ENCODE data around the gene NDUFB4.
A peak's percentile ranks its signal among the peaks of the same experiment; 100 is the strongest.
"Not testable (repeated sequence)": the region's sequence is repeated elsewhere in the genome, so short reads cannot be mapped to it uniquely, and the experiment has no call there.

The NDUFB4 gene

DNA sequence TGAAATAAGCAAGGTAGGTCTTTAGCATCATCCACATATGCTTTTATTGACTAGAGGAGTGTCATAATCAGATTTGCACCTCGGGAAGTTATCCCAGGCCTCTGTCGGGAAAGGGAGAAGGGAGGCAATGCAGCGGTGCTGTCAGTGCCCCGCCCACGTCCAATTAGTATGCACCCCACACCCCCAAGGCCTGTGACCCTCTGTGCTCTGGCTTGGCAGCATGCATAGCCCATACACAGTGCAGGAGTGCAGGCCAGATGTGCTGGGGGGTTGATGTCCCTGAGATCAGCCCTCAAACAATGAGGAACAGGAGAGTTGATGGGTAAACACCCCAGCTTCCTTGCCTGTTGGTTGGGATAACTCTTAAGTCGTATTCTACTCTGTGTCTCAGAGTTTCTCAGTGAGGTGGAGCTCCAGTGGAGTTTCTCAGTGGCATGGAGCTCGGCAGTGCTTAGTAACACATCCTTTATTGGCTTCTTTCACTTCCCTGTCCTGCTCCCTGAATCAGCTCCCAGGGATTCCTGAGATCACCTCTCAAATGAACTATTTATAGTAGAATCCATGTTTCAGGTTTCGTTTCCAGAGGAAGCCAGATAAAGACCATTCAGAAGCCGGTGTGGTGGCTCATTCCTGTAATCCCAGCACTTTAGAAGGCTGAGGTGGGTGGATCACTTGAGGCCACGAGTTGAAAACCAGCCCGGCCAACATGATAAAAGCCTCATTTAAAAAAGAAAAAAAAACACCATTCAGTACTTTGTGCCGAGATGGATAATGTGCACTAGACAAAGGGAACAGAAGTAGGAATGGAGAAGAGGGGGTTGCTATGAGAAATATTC, 26.7 kb upstream of the NDUFB4 start:
- no peak for DNase-seq (ENCODE audit: low read depth)

DNA sequence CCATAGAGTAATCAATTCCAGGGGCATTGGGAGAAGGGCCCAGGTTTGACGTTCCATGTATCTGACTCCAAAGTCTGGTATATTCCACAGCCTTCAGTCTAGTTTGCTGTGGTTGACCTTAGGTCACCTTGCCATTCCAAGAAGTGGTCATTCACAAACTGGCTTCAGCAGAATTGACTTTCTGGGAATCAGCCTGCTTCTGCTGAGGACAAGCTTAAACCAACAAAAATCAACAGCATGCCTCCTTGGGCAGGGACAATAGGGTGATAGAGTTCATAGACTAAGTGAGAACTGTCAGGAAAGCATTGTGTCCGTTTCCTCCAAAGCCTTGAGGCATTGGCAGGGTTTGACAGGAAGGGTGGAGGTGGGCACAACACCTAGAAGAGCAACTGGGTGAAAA, 24.1 kb upstream of the NDUFB4 start:
- no peak for DNase-seq (ENCODE audit: low read depth)

DNA sequence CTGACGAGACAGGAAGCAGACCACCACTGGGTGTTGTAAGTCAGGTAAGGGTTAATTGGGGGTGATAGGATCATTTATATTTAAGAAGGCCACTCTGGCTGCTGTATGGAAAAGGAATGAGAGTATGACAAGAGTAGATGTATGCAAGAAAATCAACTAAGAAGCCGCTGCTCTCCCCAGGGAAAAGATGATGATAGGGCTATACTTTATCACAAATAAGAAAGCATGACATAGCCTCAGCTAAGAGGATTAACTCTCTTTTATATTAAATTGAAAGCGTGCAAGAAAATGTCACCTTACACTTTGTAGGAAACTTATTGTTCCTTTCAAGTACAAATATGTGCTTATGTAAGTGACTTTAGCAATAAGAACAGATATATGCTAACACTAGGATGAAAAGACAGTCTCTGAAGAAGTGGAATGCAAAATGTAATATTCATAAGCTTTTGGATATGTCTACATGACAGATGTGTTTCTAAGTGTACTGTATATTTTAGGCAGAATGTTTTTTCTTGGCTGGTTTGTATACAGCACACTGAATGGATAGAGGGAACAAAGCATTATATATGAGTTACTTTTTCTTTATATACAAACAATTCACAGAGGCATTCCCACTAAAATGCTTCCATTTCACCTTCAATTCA, 8.7 kb upstream of the NDUFB4 start:
- no peak for DNase-seq (ENCODE audit: low read depth)

DNA sequence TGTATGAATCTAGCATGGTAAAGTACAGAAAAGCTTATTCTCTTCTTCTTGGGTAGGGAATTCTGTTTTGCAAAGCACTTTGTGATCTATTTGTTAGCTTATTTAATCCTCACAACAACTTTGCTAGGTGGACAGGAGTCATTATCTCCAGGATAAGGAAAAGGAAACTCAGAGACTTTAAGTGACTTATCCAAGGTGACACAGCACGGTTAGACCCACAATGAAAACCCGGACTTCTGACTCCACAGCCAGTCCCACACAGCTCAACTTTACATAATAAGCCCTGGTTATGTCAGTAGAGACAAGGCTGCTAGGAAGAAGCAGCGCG, 384 bp upstream of the NDUFB4 start:
- DNase-seq (ENCODE audit: low read depth): no peak

DNA sequence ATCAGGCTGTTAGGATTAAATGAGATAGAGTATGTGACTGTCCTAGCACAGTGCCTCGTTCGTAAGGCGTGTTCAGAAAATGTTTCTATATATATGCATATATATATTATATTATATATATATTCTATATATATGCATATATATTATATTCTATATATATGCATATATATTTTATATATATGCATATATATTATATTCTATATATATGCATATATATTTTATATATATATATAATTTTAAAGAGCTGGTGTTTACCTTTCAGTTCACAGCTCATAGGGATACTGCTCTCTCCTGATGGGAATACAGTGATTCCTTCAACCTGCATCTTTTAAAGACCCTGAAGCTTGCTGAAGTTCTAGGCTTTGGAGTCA, 702 bp downstream of the NDUFB4 start:
- no peak for DNase-seq (ENCODE audit: low read depth)

DNA sequence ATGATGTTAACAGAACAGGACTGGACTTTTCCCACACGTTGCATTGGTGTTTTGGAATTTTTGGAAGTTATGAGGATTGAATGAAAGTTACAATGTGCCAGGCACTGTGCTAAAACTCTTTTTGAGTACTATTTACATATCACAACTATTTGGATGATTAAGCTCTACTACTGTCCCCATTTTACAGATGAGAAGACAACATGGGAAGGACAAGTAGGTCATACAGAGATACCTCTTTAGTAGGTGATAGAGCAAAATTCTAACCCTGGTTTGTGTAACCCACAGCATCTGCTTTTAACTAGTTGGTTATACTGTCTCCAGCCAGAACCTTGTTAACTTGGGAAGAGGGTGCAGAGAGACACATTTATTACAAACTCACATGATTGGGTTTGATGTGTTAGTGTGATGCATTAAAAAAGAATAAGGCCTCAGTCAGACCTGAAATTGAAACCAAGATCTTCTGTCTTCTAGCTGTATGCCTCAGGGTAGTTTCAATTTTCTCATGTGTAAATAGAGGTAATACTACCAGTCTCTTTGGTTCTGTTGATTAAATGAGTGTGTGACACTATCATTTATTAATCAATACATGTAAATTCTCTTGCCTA, 1.4 kb downstream of the NDUFB4 start:
- DNase-seq (ENCODE audit: low read depth): no peak

DNA sequence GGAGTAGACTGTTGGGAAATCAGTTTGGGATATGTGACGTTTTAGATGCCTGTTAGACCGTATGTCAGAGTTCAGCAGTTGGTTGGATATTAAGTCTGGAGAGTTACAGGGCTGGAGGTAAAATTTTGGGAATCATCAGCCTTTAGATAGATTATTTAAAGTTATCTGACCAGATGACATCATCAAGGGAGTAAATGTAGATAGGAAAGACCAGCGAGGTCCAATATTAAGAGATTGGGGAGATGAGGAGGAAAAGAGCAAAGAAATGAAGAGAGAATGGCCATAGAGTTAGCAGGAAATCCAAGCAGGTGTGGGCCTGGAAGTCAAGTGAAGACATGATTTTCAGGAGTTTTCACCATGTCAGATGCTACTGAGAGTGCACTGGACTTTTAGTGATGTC, 3.1 kb downstream of the NDUFB4 start:
- no peak for DNase-seq (ENCODE audit: low read depth)

DNA sequence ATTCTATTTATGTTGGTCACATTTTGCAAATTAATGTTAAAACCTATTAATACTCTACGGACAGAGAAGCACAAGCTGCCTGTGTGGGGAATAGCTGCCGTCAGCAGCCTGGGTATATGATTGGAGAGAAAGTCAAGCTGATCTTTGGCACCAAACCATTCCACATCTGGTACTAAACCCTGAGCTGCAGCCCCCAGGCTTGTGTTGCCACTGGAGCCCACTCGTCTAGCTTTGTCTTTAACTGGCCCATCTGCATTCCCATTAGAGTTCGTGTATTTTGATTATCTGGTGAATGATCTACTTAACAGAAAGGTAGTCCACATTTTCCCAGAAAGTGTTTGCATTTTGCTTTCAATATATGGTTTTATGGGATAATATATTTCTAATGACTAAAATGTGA, 5.4 kb downstream of the NDUFB4 start:
- no peak for DNase-seq (ENCODE audit: low read depth)

DNA sequence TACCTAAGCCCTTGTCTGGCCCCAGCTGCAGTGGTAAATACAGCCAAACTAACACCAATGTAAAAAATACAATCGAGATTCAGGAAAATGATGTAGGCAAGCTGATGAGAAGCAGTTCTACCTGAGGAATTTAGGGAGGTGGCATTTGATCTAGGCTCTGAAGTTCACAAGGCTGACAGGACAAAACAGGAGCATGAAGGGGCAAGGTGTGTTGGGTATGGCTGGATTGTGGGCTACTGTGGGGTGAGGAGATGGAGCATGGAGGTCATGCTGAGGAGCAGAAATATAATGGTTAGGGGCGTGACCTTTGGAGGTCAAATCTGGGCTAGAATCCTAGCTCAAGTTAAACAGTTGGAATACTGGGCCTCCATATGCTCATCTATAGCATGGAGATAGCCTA, 6.5 kb downstream of the NDUFB4 start:
- DNase-seq (ENCODE audit: low read depth): no peak

DNA sequence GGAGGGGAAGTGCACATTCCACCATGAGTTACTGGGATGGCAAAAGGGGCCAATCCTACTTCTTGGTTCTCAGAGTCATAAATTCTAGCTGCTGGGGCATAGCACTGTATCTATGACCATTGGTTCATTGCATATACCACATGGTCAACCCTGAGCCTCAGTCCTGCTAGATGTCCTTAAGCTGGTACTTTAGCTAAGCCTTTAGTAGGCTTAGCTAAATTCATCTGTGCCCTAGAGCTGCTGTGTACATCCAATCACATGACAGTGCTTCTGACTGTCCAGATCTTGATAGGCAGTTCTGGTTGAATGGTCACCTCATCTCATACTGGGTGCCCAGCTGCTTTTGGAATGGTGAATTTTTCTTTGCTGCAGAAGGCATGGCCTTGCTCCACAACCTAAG, 8.2 kb downstream of the NDUFB4 start:
- DNase-seq (ENCODE audit: low read depth): no peak

DNA sequence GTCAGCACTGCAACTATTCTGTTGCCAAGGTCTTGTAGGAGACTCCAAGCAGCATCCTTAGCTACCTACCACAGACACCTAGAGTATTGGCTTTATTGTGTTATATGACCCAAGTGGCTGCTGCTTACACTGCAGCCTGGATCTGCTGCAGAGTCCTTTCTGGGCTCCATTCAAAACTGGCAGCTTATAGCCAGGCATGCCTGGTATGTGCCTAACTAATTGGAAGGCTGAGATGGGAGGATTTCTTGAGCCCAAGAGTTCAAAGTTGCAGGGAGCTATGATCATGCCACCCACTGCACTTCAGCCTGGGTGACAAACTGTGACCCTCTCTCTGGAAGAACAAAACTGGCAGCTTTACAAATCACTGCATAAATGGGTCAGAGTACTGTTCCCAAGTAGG, 8.6 kb downstream of the NDUFB4 start:
- DNase-seq (ENCODE audit: low read depth): no peak

DNA sequence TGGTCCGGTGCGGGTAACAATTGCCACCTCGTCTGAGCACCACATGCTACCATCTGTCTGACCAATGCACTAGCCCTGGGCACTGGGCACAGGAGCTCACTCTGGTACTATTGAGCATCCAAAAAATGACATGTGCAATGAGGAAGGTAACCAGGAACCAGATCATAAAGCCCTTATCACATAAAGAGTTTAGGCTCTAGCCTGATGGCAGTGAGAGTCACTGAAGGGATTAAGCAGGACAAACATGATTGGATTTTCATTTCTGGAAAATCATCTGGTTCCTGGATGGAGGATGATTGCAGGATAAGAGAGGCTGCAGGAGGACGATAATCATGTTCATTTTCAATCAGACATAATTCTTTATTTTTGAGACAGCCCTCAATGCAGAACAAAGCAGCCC, 12.4 kb downstream of the NDUFB4 start:
- DNase-seq (ENCODE audit: low read depth): no peak

DNA sequence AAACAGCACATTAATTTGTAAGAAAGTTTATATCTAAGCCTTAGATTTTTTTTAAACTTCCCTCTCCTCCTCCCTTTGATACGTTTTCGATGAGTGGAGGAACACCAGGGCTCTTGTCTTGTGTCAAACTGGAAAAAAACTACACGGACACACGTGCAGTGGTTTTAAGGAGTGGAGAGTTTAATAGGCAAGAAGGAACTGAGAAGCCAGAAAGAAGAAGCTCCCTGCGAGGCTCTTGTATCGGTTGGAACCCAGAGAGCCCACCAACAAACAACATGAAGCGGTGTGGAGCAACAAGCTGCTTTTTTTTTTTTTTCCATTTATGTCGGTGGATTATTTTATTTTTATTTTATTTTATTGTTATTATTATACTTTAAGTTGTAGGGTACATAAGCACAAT, 18.6 kb downstream of the NDUFB4 start:
- no peak for DNase-seq (ENCODE audit: low read depth)

DNA sequence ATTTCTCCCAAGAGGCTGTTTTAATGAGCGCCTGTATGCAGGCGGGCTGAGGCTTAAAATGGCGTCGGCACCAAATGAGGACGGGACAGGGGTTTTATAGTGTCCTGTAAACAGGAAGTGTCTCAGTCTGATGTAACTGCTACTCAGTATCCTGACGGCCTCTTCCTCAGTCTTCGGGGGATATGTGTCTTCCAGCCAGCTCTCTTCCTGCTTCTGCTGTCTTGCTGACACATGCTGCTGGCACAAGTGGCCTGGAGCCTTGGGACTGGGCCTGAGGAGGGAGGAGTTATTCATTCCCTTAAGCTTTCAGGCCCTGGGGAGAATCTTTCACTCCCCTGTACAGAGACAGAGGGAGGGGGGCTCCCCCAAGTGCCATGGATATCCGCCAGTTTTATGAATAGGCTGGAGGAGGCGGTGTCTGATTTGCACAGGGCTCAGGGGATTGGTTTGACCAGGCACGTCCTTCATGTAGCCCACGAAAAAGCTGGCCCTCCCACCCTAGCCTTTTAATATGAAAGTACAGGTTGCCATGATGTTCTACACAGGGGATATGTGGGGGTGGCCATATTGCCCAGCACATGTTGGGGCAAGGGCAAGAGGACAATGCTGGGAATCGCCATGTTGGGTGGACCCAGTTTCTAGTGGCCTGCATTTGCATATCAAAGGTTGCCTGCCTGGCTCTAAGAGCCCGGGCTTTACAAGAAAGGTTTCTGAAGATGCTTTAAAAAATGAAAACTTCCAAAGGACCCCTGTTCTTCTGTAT, 19.9 kb downstream of the NDUFB4 start:
- no peak for DNase-seq (ENCODE audit: low read depth)

DNA sequence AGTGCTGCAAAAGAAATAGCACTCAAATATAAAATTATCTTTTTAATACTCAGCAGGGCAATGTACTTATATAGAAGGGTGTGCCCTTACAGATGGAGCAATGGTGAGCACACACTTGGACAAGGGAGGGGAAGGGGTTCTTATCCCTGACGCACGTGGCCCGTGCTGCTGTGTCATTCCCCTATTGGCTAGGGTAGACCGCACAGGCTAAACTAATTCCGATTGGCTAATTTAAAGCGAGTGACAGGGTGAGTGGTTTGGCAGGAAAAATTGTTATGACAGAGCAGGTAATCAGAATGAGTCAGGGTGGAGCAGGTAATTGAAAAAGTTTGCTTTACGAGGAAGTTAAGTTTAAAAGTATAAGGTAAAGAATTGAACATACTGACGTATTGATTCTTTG, 20.6 kb downstream of the NDUFB4 start:
- DNase-seq (ENCODE audit: low read depth): not testable (repeated sequence)

DNA sequence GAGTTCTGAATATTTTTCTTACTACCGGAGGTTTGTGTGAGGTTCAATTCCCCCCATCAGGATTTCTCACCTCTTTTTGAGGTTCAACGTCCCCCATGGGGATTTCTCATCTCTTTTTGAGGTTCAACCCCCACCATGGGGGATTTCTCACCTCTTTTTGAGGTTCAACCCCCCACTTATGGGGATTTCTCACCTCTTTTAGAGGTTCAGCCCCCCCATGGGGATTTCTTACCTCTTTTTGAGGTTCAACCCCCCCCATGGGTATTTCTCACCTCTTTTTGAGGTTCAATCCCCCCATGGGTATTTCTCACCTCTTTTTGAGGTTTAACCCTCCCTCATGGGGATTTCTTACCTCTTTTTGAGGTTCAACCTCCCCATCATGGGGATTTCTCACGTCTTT, 26.3 kb downstream of the NDUFB4 start:
- DNase-seq (ENCODE audit: low read depth): no peak

DNA sequence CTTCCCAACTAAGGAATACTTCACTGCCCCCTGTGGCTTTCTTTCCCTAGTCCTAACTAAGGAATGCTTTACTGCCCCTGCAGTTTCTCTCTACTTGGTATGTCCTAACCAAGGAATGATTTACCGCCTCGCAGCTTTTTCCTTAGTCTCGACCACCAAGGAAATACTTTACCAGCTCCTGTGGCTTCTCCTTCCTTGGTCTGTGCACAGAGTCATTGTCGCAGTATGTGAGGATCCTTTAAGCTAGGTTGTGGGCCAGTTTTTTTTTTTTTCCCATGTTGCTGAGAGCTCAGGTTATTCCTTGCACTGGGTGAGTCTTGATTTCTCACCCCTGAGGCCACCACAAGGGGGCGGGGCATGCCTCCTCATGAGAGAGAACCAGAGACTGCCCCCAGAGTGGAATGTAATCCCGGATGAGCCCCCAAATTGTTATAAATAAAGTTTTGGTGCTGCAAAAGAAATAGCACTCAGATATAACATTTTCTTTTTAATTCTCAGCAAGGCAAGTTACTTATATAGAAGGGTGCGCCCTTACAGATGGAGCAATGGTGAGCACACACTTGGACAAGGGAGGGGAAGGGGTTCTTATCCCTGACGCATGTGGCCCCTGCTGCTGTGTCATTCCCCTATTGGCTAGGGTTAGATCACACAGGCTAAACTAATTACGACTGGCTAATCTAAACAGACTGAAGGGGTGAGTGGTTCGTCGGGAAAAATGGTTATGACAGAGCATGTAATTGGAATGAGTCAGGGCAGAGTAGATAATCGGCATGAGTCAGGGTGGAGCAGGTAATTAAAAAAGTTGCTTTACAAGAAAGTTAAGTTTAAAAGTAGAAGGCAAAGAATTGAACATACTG, 27.0 kb downstream of the NDUFB4 start:
- DNase-seq (ENCODE audit: low read depth): peak; percentile 92

DNA sequence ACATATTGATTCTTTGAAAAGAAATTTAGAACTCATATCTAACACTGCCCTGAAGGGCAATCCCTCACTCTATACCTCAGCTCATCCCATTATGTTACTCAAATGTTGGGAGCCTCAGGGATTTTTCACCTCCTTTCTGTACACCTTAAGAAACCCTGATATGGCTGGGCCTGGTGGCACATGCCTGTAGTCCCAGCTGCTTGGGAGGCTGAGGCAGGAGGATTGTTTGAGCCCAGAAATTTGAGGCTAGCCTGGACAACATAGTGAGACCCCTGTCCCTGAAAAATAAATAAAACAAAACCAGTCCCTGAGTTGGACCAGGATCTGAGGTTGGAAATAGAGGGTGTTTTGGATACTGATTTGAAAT, 27.6 kb downstream of the NDUFB4 start:
- DNase-seq (ENCODE audit: low read depth): no peak

DNA sequence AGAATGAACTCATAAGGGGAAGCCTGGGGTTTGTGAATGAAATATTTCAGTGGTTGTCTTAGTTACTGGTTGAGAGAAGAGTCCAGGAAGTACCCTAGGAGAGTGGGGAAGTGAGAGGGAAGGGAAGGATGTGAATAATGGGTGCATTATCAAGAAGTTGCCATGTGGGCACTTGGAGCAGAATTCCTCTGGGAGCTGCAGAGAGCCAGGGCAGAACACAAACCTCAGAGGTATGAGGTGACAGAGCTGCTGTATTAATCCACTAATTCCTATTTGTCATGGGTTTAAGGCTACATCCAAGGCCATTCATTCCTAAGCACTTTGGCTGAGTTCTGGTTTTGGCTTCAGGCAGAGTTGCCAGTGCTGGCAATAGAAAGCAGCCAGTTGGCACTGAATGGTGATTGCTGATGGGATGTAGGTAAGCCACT, 29.0 kb downstream of the NDUFB4 start:
- no peak for DNase-seq (ENCODE audit: low read depth)

DNA sequence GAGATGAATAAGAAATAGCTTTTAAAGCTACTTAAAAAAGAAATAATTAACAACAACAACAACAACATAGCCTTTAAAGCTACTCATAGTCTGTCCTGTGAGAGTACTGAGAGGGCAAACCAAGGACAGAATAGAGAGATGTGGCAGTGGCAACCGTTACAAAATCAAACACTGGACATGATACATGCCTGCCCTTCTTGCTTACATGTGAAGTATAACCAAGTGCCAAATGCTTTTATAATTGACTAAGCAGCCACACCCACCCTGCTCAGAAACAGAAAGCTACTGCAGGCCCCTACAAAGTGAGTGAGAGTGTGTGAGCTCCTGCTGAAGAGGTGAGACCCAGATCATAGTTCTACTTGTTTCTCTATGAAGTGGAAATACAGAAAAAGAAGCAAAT, 38.4 kb downstream of the NDUFB4 start:
- no peak for DNase-seq (ENCODE audit: low read depth)

DNA sequence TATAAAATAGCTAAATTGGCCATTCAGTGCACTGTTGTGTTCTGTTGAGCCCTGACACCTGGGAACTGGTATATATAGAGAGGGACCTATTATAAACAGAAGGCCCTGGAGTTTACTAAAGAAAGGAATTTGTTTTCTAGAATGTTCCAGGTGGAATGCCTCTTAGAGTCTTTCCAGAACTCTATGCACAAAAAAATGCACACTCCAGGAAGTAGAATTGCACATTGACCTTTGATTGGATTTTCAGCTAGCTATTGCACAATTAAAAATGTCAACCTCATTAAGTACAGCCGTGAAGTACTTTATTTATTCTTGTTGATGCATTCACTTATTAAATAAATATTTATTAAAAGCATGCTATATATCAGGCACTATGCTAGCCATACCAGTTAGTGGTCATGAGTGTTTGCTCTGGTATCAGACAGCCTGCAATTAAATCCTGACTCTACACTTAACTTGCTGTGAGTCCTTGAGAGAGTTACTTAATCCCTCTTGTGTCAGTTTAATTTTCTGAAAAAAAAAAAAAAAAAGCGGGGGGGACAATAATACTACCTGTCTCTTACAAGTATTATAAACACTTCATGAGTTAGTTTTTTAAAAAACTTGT, 40.8 kb downstream of the NDUFB4 start:
- no peak for DNase-seq (ENCODE audit: low read depth)

Measured in HS-5 (cell line).